IPS-NIHi7 (cell line): ENCODE data around the gene GRIA1.

Experiments
- DNase-seq: peaks from one replicate; pipeline ENCODE4 v3.0.0; 2012; ENCODE audit warnings: mixed read lengths; ENCODE audit errors: extremely low spot score

Gene GRIA1

DNA sequence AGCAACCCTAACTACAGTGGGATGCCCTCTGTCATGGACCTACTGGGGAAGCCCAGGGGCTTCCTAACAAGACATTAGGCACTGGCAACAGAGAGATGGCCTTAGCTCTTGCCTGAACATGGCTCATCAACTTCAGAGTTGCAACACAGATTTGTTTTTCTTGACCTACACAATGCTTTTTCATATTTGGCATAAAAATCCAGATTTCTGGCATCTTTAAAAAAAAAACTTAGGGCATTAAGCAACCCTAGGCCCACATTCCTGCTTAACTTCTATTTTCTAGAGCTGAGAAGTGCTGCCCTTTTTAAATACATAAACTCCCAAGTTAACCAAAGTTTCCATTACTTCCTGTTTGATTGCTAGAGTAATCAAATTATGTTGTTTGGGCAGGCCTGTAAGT, 8.0 kb downstream of the GRIA1 start:
- no peak for DNase-seq

DNA sequence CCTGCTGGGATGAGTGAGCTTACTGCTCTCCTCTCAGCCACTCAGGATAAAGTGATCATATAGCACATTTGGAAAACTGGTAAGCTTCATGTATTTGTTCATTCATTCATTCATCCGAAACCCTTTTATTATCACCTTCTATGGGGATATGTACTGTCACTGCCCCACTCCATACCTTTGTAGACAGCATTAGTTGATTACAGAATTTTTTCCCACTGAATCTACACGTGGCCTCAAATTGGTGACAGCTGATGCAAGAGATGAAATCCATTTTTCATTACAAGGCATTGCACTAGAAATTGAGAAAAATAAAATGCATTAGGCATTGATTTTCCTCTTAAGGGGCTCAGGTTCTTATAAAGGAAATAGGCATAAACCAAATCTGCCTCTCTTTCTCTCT, 9.7 kb downstream of the GRIA1 start:
- DNase-seq, result no peak

DNA sequence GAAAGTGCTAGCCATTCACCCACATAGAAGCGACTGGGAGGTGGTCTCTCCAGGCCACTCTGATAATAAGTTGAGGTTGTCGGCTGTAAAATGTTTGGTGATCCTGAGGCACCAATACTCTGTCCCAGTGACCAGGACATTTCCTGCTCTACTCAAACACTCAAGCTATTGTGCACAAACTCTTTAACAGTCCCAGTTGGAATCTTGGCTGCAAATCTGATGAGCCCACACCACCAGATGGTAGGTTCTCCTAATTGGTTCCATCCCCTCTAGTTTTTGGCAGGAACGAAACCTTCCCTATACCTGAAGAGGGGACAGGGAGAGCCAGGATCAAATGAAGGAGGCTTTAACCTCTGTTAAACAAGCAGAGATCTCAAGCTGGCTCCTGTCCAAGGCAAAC, 14.3 kb downstream of the GRIA1 start:
- DNase-seq, result no peak

DNA sequence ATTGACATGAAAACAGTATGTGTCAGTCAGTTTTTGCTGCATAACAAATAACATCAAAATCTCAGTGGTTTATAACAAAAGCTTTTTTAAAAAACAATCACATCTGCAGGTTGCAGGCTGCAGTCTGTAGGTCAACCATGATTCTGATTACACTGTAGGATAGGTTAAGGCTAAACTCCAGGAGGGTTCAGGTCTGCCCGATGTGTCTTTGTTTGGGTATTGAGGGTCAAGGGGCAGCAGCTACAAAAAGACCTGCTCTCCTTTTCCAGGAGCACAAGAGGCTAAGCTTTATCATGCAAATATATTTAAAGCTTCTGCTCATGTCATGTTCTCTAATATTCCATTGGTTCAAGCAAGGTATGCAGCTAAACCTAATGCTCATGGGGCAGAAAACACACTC, 18.2 kb downstream of the GRIA1 start:
- no peak for DNase-seq

DNA sequence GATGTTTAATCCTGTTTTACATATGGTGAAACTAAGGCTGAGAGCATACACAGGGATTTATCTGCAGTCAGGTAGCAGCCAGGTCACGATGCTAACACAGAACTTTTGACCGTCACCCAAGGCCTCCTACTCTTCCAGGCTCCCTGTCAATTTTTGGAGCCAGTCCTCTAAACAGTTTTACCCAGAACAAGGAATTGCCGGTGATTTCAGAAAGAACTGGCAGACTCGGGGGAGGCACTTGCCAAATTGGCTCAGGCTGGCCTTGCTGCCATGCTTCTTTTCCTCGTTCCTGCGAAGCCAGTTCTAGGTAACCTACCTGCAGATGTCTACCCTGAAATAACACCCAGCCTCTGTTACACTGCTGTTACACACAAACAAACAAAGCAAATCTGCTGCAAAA, 21.2 kb downstream of the GRIA1 start:
- no peak for DNase-seq

DNA sequence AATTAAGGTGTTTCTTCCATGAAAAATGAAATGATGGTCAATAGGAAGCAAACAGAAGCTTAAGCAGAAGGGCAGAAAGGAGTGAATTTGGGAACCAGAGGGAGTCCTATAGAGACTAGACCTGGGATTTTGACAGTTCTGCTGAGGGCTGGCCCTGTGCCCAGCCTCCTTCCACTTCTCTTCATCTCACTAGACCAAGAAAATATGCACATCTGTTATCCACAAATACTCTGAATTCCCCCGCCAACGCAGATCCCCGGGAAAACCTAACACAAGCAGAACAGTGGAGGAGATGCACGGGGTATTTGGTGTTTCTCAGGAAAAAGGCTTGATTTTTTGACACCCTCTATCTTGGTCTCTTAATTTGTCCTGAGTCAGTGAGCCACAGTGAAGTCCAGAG, 22.7 kb downstream of the GRIA1 start:
- no peak for DNase-seq

DNA sequence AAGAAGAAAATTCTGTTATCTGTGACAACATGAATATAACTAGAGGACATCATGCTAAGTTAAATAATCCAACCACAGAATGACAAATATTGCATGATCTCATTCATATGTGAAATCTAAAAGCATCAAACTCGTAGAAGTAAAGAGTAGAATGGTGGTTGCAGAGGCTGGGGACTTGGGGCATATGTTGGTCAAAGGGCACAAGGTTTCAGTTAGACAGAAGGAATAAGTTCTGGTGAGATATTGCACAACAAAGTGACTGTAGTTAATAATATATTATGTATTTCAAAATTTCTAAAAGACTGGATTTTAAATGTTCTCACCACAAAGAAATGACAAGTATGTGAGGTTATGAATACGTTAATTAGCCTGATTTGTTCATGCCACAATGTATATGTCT, 24.8 kb downstream of the GRIA1 start:
- no peak for DNase-seq

DNA sequence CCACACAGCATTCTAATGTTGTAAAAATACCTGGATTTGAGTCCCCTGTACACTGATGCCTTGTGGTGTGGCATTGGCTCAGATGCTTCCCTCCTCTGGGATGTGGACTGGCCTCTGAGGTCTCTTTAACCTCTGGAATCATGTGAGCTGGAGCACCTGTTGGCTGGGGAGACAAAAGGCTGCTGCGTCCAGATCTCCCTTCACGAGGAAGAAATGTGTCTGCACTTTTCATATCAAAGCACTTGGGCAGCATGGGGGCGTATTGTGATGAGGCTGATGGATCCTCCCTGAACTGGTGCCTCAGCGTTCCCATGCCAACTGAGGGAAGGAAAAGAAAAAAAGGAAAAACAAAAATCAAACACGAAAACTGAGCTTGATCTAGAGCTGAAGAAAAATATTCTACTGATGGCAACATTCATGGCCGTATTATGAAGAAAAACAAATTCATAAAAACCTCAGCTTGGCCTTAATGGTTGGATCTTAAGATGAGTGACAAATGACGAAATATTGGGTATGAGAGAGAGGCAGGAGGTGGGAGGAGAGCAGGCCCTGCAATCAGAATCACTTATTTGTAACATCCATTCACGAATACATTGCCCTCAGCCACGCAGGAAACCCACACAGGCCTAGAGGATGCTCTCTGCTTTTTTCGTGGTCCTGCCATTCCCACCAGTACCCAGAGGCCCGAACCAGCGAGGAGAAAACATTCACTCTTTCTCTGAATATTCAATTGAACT, 26.2 kb downstream of the GRIA1 start:
- DNase-seq, result peak; percentile 18

DNA sequence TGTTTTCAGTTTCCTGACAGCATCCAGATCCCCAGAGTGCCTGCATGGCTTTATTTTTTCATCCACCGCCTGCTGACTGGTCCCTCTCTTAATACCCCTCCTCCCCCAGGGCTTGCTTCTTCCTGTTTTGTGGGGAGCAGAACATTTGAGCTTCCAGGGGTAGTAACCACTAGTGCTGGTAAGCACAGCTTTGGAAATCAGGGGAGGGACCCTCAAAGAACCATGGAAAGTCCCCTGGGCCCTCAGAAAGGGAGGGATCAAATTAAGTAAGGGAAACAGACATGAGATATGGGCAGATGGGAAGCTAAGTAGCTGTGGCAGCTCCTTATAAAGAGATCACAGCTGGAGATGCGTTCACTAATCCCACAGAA, 26.8 kb downstream of the GRIA1 start:
- DNase-seq, result no peak

DNA sequence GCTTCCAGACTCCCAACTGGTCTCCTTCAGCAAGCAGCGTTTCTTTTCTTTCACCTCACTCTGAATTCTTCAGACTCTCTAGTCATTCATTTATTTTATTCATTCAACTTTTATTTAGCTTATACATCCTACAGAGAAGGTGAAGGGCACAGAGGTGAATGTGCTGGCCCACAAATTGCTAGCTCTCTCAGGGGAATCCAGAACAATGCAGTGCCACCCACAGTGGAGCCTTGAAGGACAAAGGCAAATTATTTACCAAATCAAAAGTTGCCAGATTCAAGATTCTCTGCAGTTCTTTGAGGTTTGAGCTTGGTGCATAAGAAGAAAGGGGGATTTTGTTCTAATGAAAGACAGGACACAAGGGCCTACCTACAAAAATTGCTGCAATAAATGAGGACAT, 29.7 kb downstream of the GRIA1 start:
- no peak for DNase-seq

DNA sequence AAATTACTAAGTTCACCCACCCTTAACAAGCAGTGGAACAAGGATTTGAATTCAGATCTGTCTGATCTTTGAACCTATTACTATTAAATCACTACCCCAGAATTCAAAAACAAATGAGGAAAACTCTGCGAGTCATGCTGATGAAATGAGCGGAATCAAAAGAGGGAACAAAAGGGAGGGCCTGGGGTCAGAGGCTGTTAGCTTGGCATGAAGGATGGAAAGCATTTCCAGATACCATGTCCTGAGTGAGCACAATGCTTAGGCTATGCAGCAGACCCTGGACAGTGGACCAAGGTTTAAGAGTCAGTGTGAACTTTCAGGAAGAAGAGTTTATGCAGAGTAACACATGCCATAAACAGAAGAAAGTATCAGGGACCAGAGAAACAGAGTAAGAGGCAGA, 30.5 kb downstream of the GRIA1 start:
- DNase-seq, result no peak

DNA sequence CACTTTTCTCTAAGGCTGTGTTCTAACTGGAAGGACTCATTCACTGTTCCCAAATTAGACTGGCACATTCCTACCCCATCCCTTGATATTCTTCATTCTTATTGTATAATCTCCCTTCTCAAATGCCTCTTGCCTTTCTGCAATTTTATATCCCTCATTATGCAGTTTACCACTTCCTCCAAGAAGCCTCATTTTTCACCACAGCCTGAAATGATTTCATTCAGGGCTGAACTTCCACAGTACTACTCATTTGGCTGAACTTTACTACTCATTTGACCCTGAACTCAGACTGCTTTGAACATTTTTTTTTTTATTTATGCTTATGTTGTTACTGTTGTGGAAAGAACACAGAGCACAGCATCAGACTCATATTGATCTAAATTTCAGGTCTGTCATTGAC, 32.7 kb downstream of the GRIA1 start:
- DNase-seq, result no peak

DNA sequence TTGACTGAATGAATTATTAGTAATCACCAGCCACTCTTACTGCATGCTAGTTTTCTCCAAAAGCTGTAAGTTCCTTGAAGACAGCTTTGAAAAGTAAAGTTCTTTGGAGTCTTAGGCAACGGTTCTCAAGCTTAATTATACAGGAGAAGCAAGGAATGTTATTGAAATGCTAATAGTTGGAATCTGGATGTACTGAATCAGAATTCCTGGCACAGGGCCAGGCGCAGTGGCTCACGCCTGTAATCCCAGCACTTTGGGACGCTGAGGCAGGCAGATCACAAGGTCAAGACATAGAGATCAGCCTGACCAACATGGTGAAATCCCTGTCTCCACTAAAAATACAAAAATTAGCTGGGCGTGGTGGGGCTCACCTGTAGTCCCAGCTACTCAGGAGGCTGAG, 33.4 kb downstream of the GRIA1 start:
- DNase-seq, result no peak

DNA sequence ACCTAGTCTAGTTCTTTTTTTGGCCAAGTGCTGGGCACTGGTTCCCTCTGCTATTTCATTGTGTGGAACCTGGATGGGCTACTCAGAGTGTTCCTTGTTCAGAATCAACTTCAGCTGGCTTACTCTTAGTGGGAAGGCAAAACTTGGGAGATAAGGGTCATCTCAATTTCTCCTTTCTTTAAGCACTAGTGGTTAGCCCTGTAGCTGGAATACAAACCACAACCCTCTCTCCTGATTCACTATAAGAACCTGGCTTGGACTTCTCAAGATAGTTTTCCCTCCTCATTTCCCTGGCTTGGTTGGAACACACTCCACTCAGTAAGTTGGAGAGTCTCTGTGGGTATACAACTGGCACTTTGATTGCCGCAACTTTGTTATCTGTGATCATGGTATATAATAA, 35.1 kb downstream of the GRIA1 start:
- DNase-seq, result no peak

DNA sequence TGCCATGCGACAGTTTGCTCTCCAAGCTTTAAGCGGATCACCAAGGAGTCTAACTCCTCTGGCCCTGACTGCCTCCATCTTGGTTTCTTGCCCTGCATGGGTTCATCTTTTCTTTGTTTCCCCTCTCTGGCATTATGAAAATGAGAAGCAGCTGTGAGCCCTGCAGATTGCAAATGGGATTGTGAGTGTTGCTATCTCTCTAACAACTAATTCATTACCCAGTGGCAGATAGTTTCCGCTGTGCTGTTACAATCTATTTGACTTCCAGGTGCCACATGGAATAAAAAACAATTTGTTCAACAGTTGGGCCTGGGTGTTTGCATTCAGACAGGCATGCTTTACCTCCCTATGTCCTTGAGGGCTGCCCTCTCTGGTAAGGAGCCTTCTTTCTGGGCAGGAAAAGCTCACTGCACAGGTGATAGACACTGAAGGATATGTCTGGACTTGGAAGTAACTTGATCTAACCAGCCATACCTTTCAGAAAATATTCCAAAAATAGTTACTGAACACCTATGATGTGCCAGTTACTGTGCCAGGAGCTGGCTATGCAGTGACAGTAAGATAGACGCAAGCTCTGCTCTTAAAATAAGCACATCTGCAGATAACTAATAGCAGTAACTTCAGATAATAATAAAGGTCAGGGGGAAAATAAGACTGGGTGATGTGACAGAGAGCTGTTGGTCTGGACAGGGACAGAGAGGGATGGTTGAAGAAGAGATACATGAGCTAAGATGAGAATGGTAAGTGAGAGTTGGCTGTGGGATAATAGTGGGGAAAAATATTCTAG, 40.1 kb downstream of the GRIA1 start:
- no peak for DNase-seq

DNA sequence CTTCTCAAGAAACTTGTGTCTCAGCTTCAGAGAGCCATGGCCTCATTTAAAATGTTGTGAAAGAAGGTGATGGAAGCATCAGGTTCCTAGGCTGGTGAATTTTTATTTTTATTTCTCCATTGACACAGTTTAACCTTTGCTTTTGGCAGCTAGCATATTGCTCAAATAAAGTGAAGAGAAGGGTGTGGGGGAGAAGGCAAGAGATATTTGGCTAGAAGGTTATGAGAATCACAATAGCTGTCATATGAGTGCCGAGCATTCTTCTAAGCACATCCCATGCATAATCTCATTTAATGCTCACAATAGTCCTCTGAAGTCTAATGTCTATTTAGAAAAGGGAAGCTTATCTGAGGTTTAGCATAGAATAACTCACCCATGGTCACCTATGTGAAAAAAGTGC, 43.1 kb downstream of the GRIA1 start:
- DNase-seq, result no peak

DNA sequence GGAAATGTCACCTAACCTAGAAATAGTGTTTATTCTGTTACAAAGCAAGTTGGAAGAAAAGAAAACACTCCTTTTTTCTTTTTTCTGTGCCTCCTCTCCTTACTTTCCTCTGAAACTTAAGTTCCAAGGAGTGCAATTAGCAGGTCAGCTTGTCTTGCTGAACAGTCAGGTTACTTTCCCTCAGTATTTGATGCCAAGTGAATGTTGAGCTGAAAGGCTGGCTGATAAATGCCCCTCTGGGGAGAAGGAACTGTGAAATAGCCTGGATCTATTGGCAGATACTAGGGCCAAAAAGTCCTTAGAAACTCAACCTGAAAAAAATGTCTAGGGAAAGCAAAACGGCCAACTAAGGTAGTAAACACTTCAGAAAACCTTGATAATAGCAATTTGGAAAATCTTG, 43.6 kb downstream of the GRIA1 start:
- DNase-seq, result no peak

DNA sequence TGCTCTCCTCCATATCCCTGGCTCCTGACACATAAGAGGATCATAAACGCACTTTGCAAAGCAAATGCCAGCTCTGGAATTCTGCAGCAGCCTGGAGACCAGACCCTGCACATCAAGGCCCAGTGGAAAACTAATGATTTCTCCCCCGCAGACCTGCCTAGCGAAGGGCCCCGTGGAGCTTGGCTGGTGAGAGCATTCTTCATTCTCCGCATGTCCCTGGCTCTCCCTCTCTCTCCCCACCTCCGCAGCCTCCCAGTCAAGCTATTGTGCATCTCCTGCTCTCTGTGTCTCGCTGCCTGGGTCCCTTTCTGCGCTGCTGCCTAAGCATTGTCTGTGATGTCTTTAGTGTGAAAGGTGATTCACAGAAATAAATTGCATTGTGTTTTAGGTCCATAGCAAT, 46.7 kb downstream of the GRIA1 start:
- no peak for DNase-seq

DNA sequence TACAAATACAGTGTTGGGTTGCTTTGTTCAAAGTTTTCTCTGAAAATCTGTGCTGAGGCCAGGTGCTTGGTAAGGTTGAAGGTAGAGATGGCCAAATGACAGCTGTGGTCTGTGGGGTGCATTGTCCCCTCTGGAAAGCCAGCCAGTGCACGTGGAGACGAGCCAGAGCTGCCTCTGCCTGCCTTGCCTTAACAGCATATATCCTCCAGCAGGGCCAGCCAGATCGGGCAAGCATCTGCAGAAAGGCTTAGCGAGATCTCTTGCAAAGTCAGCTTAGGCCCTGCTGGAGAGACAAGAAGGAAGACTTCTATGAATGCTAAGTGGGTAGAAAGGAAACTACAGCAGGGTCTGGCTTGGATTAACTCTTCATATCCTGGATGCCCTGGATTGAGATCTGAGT, 49.5 kb downstream of the GRIA1 start:
- DNase-seq, result no peak

DNA sequence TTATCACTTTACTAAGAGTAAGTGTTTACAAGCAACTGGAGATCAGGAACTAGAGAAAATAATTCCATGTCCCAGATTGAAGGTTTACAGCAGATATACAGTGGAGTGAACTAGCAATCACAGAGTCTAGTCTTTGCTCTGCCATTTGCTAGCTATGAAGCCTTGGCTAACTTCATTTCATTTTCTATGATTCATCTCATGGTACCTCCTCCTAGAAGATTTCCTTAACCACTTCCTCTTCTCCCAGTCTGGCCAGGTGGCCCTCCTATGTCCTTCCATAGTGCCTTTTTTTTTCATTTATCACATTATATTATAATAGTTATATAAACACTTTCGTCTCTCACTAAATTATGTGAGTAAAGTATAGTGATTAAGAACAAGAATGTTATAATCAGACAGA, 52.1 kb downstream of the GRIA1 start:
- DNase-seq, result no peak

DNA sequence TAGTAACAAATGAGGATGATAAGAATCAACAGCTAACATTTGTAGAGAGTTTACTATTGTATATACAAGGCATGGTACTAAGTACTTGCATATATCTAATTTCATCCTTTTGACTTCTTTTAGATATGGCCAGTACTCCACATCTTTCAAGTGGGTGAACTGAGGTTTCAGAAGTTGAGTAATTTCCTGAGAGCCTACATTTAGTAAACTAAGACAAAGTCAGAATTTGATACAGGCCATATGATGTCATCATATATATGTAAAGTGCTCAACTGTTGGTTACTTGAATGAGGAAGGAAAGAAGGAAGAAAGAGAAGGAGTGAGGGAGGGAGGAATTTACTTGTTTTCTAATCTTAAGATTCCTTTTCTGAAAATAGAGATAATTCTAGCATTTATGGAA, 52.8 kb downstream of the GRIA1 start:
- DNase-seq, result no peak

DNA sequence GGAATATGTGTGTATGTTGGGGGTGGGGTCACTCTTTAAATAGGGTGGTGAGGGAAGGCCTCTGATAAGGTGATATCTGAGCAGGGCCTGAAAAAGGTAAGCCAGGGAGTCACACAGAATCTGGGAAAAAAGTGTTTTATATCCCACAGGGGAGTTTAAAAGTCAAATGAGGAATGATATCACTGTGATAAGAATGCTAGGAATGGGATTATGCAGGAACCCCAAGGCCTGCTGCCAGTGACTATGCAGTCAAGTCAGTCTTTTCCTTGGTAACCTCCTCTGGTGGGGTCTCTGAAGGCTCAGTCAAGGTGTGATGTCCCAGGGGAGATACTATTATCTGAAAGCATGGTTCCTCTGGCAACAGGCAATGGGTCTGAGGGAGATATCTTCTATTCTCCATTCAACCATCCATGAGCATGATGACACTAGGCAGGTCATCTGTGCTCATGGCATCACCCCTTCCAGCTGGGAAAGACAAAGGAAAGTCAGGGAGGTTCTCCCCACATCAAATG, 53.5 kb downstream of the GRIA1 start:
- DNase-seq, result no peak

DNA sequence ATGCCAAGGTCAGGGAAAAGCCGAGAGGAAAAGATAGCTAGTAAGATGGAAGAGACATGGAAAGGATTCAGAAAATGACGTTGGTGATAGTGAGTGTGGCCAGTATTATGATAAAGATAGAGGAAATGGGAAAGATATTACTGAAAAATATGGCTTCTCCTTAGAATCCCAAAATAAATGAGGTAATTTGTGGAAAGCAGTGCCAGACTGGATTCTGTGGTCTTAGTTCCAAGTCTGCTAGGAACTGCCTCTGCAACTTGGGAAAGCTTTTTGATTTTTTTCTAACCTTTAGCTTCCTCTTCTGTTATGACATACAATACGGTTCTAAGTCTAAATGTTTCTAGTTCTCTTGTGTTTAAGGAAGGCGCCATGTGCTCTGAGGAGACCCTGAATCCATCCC, 54.2 kb downstream of the GRIA1 start:
- DNase-seq, result no peak

DNA sequence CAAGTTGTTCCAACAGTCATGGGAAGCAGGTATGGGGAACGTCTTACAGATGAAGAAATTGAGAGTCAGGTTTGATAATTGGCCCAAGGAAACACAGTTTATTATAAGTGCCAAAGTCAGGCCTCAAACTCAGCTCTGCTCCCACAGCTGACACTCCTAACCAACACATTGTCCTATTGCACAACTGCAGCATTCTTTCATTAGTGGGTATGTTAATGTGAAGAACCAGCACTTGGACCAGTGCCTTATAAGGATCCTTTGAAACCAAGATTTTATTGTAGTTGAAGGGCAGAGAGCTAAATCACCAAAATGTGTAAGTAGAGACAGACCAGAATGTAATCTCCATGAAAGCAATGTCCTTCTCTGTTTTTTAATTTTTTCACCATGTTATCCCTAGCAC, 56.1 kb downstream of the GRIA1 start:
- no peak for DNase-seq
